Large intestine (tissue), 3 donors: ENCODE data around the gene ENAH. TPM values are rescaled to one million over a fixed set of nuclear protein-coding genes. Genes with fewer than 3 reads are reported as not detected.

Experiments
- DNase-seq, 2 donors: peaks; one replicate each; pipeline versions ENCODE4 v3.0.0 to v3.0.0-alpha.2; 2013
- H3K27ac ChIP-seq: one replicate; pipeline ENCODE4 v1.5.1; 2013; ENCODE audit warnings: low read length
- H3K27me3 ChIP-seq: 2 replicates; pipeline ENCODE4 v1.6.1; 2013; ENCODE audit warnings: low read length; ENCODE audit not compliant: control insufficient read depth, insufficient read depth
- H3K36me3 ChIP-seq: 2 replicates; pipeline ENCODE4 v1.6.1; 2013; ENCODE audit warnings: low read length; ENCODE audit not compliant: control insufficient read depth, insufficient read depth
- H3K4me1 ChIP-seq: one replicate; pipeline ENCODE4 v1.6.1; 2013; ENCODE audit warnings: low read length; ENCODE audit not compliant: control insufficient read depth, insufficient read depth
- H3K4me3 ChIP-seq: one replicate; pipeline ENCODE4 v1.5.1; 2013; ENCODE audit warnings: low read length
- H3K9me3 ChIP-seq: one replicate; pipeline ENCODE4 v1.6.1; 2013; ENCODE audit warnings: mild to moderate bottlenecking, low read depth, low read length, moderate library complexity; ENCODE audit not compliant: control insufficient read depth
- WGBS: methylation state at CpG from one replicate; pipeline ENCODE4 v1.1.5; 2013; ENCODE audit warnings: low lambda C conversion rate; ENCODE audit not compliant: insufficient coverage; 5-methylcytosine and 5-hydroxymethylcytosine counted together
- polyA plus RNA-seq: library from polyadenylated mRNA; unstranded; fragments of 120-200 nt; gene quantifications from one replicate; pipeline ENCODE4 v1.2.1, GENCODE V29; 2013

ENAH gene
- polyA plus RNA-seq, 1 donor: 44.4 TPM

DNA sequence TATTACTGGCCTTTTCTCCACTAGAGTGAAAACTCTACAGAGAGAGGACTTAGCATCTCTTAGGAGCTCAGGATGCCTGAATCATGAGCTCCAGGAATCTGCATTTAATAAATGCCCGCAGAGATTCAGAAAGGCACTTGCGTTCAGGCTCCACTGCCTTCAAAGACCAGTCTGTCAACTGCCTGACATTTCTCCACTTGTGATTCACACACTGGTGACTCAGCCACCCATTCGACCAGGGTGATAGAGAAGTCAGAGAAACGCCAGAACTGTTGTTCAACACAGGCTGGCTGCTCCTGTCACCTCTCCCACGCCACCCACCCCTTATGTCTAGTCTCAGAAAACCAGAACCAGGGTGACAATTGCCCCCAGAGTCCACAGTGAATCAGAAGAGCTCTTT lies 198.2 kb downstream of the ENAH start:
- Histone ChIP-seq H3K4me1 (no peaks in the 10 kb centered on the region), H3K4me3 (no peak overlapping the region), H3K27me3 (no peaks in the 10 kb centered on the region), H3K36me3 (no peaks in the 10 kb centered on the region), H3K27ac (no peak overlapping the region), H3K9me3 (no peaks in the 10 kb centered on the region)
- no peak for DNase-seq
- WGBS: no CpG with 5 or more reads among the region's 5 CpGs

DNA sequence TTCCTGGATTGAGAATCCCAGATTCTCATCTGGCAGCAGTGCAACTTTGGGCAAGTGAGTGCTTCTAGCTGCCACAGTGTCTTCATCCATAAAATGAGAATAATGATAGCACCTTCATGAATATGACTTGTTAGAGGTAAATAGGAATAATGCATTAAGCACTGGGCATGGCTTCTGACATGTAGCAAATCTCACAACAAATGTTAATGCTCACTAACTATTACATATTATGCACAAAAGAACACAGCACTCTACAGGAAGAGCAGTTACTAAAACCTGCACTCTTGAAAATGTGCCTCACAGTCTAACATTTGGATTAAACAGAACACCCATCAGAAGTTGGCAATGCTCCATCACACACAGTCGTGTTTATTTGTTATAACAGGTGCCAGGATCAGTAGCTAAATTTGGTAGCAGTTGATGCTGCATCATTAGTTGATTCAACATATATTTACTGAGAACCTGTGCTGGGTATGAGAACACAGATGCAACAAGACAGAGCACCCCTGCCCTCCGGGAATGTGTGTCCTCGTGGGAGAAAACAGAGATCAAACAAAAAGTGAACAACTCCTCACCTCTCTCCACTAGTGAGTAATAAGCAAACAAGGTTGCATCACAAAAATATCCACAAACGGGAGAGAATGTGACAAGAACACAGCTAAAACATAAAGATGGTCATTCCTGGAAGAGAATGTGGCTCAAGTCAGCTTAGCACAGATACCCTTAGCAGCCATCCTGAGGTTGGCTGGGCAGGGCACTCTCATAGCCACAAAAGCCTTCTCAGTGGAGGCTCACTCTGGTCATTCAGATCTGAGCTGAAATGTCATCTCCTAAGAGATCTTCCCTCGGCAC lies 198.9 kb downstream of the ENAH start:
- no peak for DNase-seq
- Histone ChIP-seq H3K4me1 (no peaks in the 10 kb centered on the region), H3K4me3 (no peak overlapping the region), H3K27ac (no peak overlapping the region), H3K9me3 (no peaks in the 10 kb centered on the region), H3K27me3 (no peaks in the 10 kb centered on the region), H3K36me3 (no peaks in the 10 kb centered on the region)
- WGBS: 80% methylated on average over 1 of the region's 5 CpGs

DNA sequence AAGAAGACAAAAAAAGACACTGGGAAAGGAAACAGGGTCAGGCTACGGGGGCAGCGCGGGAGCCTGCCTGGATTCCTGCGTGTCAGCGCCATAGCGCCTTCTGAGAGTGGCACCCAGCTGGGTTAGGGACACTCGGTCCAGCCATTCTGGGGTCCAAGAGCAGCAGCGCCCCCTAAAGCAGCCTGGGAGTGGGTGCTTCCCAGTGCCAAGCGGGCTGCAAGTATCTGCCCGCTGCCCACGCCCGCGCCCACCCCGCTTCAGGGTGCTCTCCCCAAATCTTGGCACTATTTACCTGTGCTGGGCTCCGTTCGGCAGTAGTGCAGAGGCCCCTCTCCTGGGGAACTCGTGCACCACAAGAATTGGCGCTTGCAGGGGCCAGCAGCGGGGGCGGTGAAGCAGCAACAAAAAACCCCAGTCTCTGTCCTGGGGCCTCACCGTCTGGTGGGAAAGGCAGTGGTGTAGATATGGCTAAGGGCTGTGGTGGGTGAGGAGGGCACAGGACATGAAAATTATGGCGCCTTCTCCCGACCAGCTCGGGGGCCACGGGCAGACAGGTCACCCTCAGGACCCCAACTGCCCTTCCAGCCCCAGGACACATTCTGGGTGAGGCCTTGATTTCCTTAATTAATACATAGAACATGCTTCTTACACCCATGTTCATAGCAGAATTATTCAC lies 200.9 kb downstream of the ENAH start:
- H3K4me1 ChIP-seq: peaks cover under 1% of the 10 kb centered on the region
- no CpG with 5 or more reads among the region's 25 CpGs for WGBS
- H3K4me3 ChIP-seq: no peak overlapping the region
- H3K9me3 ChIP-seq: no peaks in the 10 kb centered on the region
- DNase-seq: no peak
- no peaks in the 10 kb centered on the region for H3K27me3 ChIP-seq
- H3K27ac ChIP-seq: no peak overlapping the region
- no peaks in the 10 kb centered on the region for H3K36me3 ChIP-seq

DNA sequence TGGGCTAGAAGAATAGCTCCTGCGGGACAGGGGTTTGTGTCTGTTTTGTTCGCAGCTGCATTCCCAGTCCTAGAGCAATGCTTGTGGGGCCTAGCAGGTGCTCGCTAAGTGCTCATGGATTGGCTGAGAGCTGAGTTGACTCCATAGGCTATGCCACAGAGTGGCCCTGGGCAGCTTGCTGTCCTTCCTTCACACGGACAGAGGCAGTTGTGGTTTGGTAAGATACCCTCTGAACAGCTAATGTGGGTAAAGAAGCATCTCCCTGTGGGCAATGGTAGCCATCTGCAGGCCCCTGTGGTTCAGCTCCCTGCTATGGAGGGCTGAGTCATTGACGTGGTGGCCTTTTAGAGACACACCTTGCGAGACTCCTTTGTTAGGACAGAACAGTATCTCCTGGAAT lies 201.6 kb downstream of the ENAH start:
- no CpG with 5 or more reads among the region's 6 CpGs for WGBS
- H3K4me3 ChIP-seq: no peak overlapping the region
- no peaks in the 10 kb centered on the region for H3K9me3 ChIP-seq
- H3K36me3 ChIP-seq: no peaks in the 10 kb centered on the region
- peaks cover 6% of the 10 kb centered on the region for H3K4me1 ChIP-seq
- H3K27me3 ChIP-seq: no peaks in the 10 kb centered on the region
- H3K27ac ChIP-seq: no peak overlapping the region
- no peak for DNase-seq

DNA sequence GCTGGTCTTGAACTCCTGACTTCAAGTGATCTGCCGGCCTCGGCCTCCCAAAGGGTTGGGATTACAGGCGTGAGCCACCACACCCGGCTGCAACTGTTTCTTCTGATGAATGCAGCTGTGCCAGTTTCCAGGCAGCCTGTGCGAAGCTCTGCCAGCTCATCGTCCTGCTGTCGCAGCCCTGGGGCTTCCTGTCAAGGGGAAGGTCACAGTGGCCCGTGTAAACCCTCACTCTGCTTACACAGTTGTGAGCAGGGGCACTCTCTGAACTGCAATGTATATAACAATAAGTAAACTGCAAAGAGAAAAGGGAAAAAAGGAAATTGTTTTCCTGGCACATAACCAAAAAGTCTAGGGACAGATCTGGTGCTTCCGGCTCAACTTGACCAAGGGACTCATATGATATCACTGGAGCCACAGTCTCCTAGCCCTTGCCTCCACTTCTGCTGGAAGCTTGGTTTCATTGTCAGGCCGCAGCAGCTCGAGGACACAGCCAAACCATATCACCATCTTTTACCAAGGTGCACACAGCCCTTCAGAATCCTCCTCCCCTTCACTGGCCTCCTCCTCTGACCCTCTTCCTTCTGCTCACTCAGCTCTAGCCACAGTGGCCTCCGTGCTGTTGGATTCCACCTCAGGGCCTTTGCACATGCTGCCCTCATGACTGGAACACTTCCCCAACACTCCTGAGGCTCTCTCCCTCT lies 202.3 kb downstream of the ENAH start:
- Histone ChIP-seq H3K27ac (no peak overlapping the region), H3K4me3 (no peak overlapping the region), H3K36me3 (no peaks in the 10 kb centered on the region), H3K4me1 (peaks cover 13% of the 10 kb centered on the region), H3K9me3 (no peaks in the 10 kb centered on the region), H3K27me3 (no peaks in the 10 kb centered on the region)
- DNase-seq: no peak
- 80% methylated on average over 1 of the region's 12 CpGs for WGBS

DNA sequence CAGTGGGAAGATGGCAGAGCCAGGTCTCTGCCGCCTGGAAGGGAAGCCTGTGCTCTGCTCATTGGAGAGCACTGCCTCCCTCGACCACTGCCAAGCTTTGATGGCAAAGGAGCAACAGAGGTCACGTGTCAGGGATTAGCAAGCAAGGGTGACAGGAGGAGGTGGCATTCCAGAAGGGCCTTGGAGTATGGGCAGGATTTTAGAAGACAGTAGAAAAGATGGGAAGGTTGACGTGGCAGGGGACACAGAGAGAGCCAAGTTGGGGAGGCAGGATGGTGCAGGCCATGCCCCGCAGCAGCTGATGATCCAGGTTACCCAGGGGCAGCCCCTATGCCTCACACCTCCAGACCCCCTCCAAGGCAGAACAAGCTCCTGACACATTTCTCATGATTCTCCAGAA lies 203.1 kb downstream of the ENAH start:
- WGBS: no CpG with 5 or more reads among the region's 5 CpGs
- no peak overlapping the region for H3K27ac ChIP-seq
- H3K4me3 ChIP-seq: no peak overlapping the region
- H3K36me3 ChIP-seq: no peaks in the 10 kb centered on the region
- peaks cover 21% of the 10 kb centered on the region for H3K4me1 ChIP-seq
- no peaks in the 10 kb centered on the region for H3K27me3 ChIP-seq
- no peaks in the 10 kb centered on the region for H3K9me3 ChIP-seq
- no peak for DNase-seq

DNA sequence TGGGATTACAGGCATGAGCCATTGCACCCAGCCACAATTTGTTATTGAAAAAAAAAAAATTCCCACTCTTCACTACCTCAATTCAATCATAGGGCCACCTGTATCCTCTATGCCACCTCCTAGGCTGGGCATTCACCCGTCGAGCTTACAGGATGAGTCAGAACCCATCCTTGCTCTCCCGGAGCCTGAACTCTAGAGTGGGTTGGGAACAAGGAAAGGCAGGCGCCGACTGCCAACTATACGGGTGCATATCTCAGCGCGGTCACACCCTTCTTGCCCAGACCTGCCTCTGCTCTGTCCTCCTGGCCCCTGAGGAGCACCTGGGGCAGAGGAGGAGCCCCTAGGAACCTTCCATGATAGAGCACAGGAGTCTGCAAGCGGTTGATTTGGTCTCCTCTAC lies 203.7 kb downstream of the ENAH start:
- peaks cover 23% of the 10 kb centered on the region for H3K4me1 ChIP-seq
- H3K4me3 ChIP-seq: no peak overlapping the region
- no CpG with 5 or more reads among the region's 9 CpGs for WGBS
- H3K36me3 ChIP-seq: no peaks in the 10 kb centered on the region
- no peaks in the 10 kb centered on the region for H3K9me3 ChIP-seq
- no peaks in the 10 kb centered on the region for H3K27me3 ChIP-seq
- no peak for DNase-seq
- peak overlapping the region; percentile 49 for H3K27ac ChIP-seq

DNA sequence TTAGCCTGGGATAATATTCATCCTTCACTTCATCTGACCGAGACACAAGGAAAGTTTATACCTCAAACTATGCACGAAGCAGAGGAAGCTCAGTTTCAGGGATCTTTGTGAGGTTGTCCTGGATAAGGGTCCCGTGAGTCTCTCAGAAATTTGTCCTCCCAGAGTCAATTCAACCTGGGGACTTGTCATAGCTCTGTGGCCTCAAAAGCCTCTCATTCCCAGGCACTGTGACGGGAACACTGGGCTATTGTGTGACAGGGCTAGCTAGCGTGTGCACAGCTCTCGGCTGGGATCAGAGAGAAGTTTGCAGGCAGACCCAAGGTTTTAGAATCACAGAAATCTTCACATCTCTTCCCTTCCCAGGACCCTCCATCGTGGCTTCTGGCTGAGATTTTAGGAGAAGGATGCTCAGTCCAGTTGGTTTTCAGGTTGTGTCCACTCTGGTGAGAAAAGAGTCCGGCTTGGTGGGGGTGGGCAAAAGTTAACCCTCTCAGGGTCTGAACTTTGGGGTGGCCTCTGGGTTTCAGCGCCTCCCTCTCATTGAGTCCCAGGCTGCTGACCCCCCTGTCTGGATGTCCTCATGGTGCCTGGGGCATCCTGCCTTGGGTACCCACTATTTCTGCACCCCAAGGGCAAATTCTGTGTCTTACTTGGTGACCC lies 204.6 kb downstream of the ENAH start:
- DNase-seq: no peak
- Histone ChIP-seq H3K4me1 (peaks cover 26% of the 10 kb centered on the region), H3K27me3 (no peaks in the 10 kb centered on the region), H3K27ac (peak overlapping the region; percentile 49), H3K36me3 (no peaks in the 10 kb centered on the region), H3K4me3 (no peak overlapping the region), H3K9me3 (no peaks in the 10 kb centered on the region)
- no CpG with 5 or more reads among the region's 9 CpGs for WGBS

DNA sequence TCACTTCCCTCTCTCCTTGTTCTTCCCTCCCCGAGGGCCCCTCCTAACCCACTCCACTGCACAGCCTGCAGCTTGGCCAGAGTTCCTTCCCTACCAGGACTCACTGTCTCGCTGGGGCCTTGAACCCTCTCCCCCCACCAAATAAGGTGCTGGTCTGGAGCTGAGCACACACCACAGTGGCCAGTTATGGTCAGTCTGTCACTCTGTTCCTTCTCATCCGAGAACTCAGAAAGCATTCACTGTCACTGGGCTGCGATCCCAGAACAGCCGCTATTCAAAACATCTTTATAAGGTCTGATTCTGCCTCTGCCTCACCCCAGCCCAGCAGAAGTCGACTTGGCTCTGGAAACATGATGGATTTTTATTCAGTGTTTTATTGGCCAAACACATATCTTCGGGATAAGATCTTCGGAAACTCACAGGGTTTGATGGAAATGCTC lies 205.3 kb downstream of the ENAH start:
- no peaks in the 10 kb centered on the region for H3K27me3 ChIP-seq
- H3K4me3 ChIP-seq: no peak overlapping the region
- WGBS: 80% methylated on average over 1 of the region's 8 CpGs
- H3K9me3 ChIP-seq: no peaks in the 10 kb centered on the region
- H3K4me1 ChIP-seq: peaks cover 32% of the 10 kb centered on the region
- no peaks in the 10 kb centered on the region for H3K36me3 ChIP-seq
- peak overlapping the region; percentile 49 for H3K27ac ChIP-seq
- DNase-seq: peak in 1 of 2 donors; percentile 36

DNA sequence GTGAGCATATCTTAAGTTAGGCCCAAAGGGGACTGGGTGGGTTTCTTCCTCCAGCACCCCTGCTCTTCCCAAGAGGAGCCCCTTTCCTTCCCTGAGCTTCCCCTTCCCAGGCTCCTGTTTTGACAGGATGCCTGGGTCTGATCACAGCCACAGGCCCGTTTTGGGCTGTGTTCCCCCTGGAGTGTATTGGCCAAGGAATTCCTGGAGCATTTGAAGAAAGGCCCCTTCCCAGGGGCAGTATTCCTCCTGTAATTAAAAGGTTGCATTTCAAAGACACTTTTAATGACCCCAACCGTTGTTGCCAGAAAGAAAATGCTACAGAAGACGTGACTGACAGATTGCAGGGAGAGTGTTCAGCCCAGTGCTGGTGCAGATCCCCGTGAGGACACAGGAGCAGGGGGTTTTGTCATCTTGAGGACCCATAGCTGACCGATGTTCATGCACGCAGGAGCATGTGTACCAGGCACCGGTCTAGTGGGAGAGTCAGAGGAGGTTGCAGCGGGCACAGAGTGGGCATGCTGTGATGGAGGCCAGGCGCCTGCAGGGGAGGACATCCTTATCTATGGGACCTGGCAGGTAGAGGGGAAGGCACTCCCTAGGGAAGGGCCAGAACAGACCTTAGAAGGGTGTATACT lies 205.8 kb downstream of the ENAH start:
- DNase-seq: no peak
- WGBS: no CpG with 5 or more reads among the region's 9 CpGs
- Histone ChIP-seq H3K4me1 (peaks cover 36% of the 10 kb centered on the region), H3K27ac (peak overlapping the region; percentile 49), H3K36me3 (no peaks in the 10 kb centered on the region), H3K4me3 (no peak overlapping the region), H3K27me3 (no peaks in the 10 kb centered on the region), H3K9me3 (no peaks in the 10 kb centered on the region)
